PFSK-1 (cell line): ENCODE results near the gene ABCG8.

ENCODE experiments used
- POLR2AphosphoS5 ChIP-seq: IDR thresholded peaks from 2 replicates; pipeline ENCODE4 v1.6.1; 2012; ENCODE audit warnings: low read depth, mild to moderate bottlenecking, control low read depth, low read length, moderate library complexity
- REST ChIP-seq, 2 experiments: IDR thresholded peaks; 2 replicates each; pipeline versions ENCODE4 v1.6.1 to v1.8.0; 2011 to 2012; ENCODE audit warnings: low read depth in 2 of 2, low read length in 2 of 2, control low read depth in 1 of 2, inconsistent platforms in 1 of 2, mild to moderate bottlenecking in 1 of 2, moderate library complexity in 1 of 2; ENCODE audit not compliant: insufficient read depth in 1 of 2
- SIN3A ChIP-seq: IDR thresholded peaks from 2 replicates; pipeline ENCODE4 v1.6.1; 2012; ENCODE audit warnings: mild to moderate bottlenecking, low read length, moderate library complexity, borderline replicate concordance; ENCODE audit not compliant: insufficient read depth

DNA sequence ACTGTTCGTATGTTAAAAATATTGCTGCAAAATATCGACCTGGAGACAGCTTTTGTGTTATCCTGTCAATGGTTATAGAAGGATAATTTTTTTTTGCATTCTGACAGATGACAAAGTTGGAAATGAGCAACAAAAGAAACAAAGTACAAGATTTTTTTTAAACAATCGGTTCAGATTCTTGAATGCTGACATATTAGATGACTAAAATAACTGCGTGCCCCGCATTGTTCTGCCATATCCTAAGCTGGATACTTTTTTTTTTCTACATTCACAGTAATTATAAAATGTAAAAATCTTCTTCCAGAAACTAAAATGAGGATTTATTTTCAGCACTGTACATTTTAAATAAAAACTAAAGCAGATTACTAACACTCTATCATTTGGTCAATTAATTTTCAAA lies 67.1 kb downstream of the ABCG8 start:
- TF ChIP-seq REST (IDR thresholded peaks at IDR 0.05; ENCODE audit: insufficient read depth in 1 of 2, low read depth in 2 of 2, low read length in 2 of 2): no peak
- no peak for TF ChIP-seq POLR2AphosphoS5
- TF ChIP-seq SIN3A: no peak
